GM23338 (cell line): ENCODE measurements around the gene WNT4. TPM values are rescaled to one million over a fixed set of nuclear protein-coding genes. Genes with fewer than 3 reads are reported as not detected.
A peak's percentile ranks its signal among the peaks of the same experiment; 100 is the strongest.

ENCODE experiments used
- ATAC-seq: fragments of 200-7000 bp; cut with Tn5 transposase; 3 replicates; pipeline ENCODE4 v1.9.1; 2020
- DNase-seq: peaks from one replicate; pipeline ENCODE4 v3.0.0-alpha.2; 2015; ENCODE audit warnings: low spot score
- H2AFZ ChIP-seq: fragments of 200-600 bp; sonication (generic); 2 replicates; pipeline ENCODE4 v1.8.0; 2016; ENCODE audit warnings: antibody characterized with exemption, mild to moderate bottlenecking, moderate library complexity
- H3F3A ChIP-seq: fragments of 200-600 bp; sonication (generic); replicated peaks from 2 replicates; pipeline ENCODE4 v1.8.0; 2017; ENCODE audit warnings: antibody characterized with exemption, mixed run types, low read depth
- H3K27ac ChIP-seq: fragments of 200-600 bp; sonication (generic); 2 replicates; pipeline ENCODE4 v1.6.1; 2016; ENCODE audit warnings: low read depth
- H3K27me3 ChIP-seq: fragments of 200-600 bp; sonication (generic); 2 replicates; pipeline ENCODE4 v1.8.0; 2016; ENCODE audit warnings: mild to moderate bottlenecking, mixed run types, moderate library complexity; ENCODE audit not compliant: insufficient read depth
- H3K36me3 ChIP-seq: fragments of 200-600 bp; sonication (generic); 2 replicates; pipeline ENCODE4 v1.8.0; 2016; ENCODE audit warnings: mild to moderate bottlenecking; ENCODE audit not compliant: insufficient read depth
- H3K4me1 ChIP-seq: fragments of 200-600 bp; sonication (generic); 2 replicates; pipeline ENCODE4 v1.8.0; 2016; ENCODE audit warnings: mild to moderate bottlenecking, moderate library complexity; ENCODE audit not compliant: insufficient read depth
- H3K4me2 ChIP-seq: fragments of 200-600 bp; sonication (generic); 2 replicates; pipeline ENCODE4 v1.7.1; 2017; ENCODE audit warnings: mixed run types
- H3K4me3 ChIP-seq: fragments of 200-600 bp; sonication (generic); 2 replicates; pipeline ENCODE4 v1.6.1; 2016; ENCODE audit warnings: mixed run types
- H3K79me2 ChIP-seq: fragments of 200-600 bp; sonication (generic); replicated peaks from 2 replicates; pipeline ENCODE4 v1.8.0; 2017; ENCODE audit warnings: mild to moderate bottlenecking; ENCODE audit not compliant: insufficient read depth
- H3K9me2 ChIP-seq: fragments of 200-600 bp; sonication (generic); 2 replicates; pipeline ENCODE4 v1.8.0; 2017; ENCODE audit not compliant: insufficient read depth
- H4K20me1 ChIP-seq: fragments of 200-600 bp; sonication (generic); replicated peaks from 2 replicates; pipeline ENCODE4 v1.8.0; 2017; ENCODE audit warnings: mild to moderate bottlenecking; ENCODE audit not compliant: insufficient read depth
- H3K27ac Mint-ChIP-seq: 2 replicates; pipeline ENCODE4 v1.8.0; 2020; ENCODE audit warnings: inconsistent platforms, mild to moderate bottlenecking, moderate library complexity, mixed read lengths
- H3K27me3 Mint-ChIP-seq: 3 replicates; pipeline ENCODE4 v1.8.0; 2022; ENCODE audit warnings: low read depth, mild to moderate bottlenecking, moderate library complexity, mixed read lengths, inconsistent platforms; ENCODE audit not compliant: insufficient read depth, poor library complexity
- H3K36me3 Mint-ChIP-seq: 3 replicates; pipeline ENCODE4 v1.8.0; 2021; ENCODE audit warnings: low read depth, mild to moderate bottlenecking, inconsistent platforms, moderate library complexity, mixed read lengths
- H3K4me1 Mint-ChIP-seq: 3 replicates; pipeline ENCODE4 v1.8.0; 2020; ENCODE audit warnings: mild to moderate bottlenecking, inconsistent platforms, mixed read lengths
- H3K4me3 Mint-ChIP-seq: 3 replicates; pipeline ENCODE4 v1.8.0; 2021; ENCODE audit warnings: moderate library complexity, mild to moderate bottlenecking, inconsistent platforms, mixed read lengths
- H3K9me3 Mint-ChIP-seq: 3 replicates; pipeline ENCODE4 v1.8.0; 2020; ENCODE audit warnings: moderate library complexity, mild to moderate bottlenecking, inconsistent platforms, mixed read lengths
- JUNB ChIP-seq: IDR thresholded peaks from one replicate; pipeline ENCODE4 v1.6.1; 2016; ENCODE audit warnings: antibody characterized with exemption; ENCODE audit not compliant: unreplicated experiment
- polyA plus RNA-seq: library from polyadenylated mRNA; unstranded; fragments of >200 nt; fragmentation: Nextera tagmentation; extraction: Ambion mirVana; gene quantifications from 2 replicates; pipeline ENCODE4 v1.2.1, GENCODE V29; 2016
- total RNA-seq: library from RNA; depleted of rRNA; stranded (reverse); fragments of >200 nt; shearing (Covaris generic); gene quantifications from 2 replicates; pipeline ENCODE4 v1.2.3, GENCODE V29; 2014
- TF ChIP-seq, protein P1 (sequence below), 2 experiments: fragments of 200-600 bp in 1 of 2; sonication (generic) in 1 of 2; conservative IDR thresholded peaks; 2 replicates each; pipeline versions ENCODE4 v1.5.1 to v1.6.1; 2016 to 2017; ENCODE audit warnings: antibody characterized with exemption in 2 of 2, low read depth in 2 of 2, mild to moderate bottlenecking in 2 of 2, moderate library complexity in 1 of 2
- TF ChIP-seq, protein P2 (sequence below): IDR thresholded peaks from one replicate; pipeline ENCODE4 v1.6.1; 2018; ENCODE audit warnings: antibody characterized with exemption; ENCODE audit not compliant: unreplicated experiment
- TF ChIP-seq, protein P3 (sequence below): IDR thresholded peaks from 2 replicates; pipeline ENCODE4 v1.6.1; 2016; ENCODE audit warnings: antibody characterized with exemption
- TF ChIP-seq, protein P4 (sequence below): fragments of 250-450 bp; sonication (Bioruptor Pico); IDR thresholded peaks from 2 replicates; pipeline ENCODE4 v1.5.0; 2020; ENCODE audit warnings: mild to moderate bottlenecking, moderate library complexity

WNT4 gene
- total and polyA plus RNA-seq, 2 experiments from 2014 or later: 0.59 to 0.79 TPM

DNA sequence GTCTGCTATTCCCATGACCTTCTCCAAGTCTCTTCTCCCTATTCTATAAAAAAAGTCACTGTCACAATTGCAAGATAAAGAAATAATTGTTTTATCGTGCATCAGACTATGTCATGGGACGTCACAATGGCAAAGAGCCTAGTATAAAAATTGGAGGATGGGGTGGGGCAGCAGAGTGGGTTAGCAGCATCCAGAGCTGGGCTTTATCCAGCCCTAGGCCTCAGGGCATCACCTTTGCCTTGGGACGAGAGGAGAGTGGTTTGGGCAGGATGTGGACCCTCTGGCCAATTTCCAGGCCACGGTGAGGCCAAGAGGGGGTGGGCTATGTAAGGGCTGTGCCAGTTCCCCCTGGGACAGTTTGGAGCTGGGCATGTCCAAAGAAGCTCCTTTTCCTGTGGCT, 25.7 kb downstream of the WNT4 start:
- Histone ChIP-seq H3K27me3 (no peaks in the 10 kb centered on the region), H3F3A (no peaks in the 10 kb centered on the region), H3K9me2 (no peaks in the 10 kb centered on the region), H3K27ac (no peak overlapping the region), H3K4me3 (no peak overlapping the region), H3K36me3 (no peaks in the 10 kb centered on the region), H4K20me1 (peaks cover 19% of the 10 kb centered on the region; the same call in 1 of the 2 replicates), H2AFZ (no peak overlapping the region), H3K4me2 (no peak overlapping the region), H3K79me2 (peaks cover 7% of the 10 kb centered on the region; the same call in 1 of the 2 replicates), H3K4me1 (peaks cover 13% of the 10 kb centered on the region)
- H3K36me3 Mint-ChIP-seq: no peaks in the 10 kb centered on the region; the same call in 2 of the 3 replicates
- H3K4me3 Mint-ChIP-seq: no peak overlapping the region
- H3K27me3 Mint-ChIP-seq: peaks cover 23% of the 10 kb centered on the region
- H3K27ac Mint-ChIP-seq: no peak overlapping the region
- no peak for ATAC-seq
- TF ChIP-seq, protein P1, sequence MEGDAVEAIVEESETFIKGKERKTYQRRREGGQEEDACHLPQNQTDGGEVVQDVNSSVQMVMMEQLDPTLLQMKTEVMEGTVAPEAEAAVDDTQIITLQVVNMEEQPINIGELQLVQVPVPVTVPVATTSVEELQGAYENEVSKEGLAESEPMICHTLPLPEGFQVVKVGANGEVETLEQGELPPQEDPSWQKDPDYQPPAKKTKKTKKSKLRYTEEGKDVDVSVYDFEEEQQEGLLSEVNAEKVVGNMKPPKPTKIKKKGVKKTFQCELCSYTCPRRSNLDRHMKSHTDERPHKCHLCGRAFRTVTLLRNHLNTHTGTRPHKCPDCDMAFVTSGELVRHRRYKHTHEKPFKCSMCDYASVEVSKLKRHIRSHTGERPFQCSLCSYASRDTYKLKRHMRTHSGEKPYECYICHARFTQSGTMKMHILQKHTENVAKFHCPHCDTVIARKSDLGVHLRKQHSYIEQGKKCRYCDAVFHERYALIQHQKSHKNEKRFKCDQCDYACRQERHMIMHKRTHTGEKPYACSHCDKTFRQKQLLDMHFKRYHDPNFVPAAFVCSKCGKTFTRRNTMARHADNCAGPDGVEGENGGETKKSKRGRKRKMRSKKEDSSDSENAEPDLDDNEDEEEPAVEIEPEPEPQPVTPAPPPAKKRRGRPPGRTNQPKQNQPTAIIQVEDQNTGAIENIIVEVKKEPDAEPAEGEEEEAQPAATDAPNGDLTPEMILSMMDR (conservative IDR thresholded peaks at IDR 0.05; ENCODE audit: low read depth in 2 of 2): no peak
- TF ChIP-seq, protein P2, sequence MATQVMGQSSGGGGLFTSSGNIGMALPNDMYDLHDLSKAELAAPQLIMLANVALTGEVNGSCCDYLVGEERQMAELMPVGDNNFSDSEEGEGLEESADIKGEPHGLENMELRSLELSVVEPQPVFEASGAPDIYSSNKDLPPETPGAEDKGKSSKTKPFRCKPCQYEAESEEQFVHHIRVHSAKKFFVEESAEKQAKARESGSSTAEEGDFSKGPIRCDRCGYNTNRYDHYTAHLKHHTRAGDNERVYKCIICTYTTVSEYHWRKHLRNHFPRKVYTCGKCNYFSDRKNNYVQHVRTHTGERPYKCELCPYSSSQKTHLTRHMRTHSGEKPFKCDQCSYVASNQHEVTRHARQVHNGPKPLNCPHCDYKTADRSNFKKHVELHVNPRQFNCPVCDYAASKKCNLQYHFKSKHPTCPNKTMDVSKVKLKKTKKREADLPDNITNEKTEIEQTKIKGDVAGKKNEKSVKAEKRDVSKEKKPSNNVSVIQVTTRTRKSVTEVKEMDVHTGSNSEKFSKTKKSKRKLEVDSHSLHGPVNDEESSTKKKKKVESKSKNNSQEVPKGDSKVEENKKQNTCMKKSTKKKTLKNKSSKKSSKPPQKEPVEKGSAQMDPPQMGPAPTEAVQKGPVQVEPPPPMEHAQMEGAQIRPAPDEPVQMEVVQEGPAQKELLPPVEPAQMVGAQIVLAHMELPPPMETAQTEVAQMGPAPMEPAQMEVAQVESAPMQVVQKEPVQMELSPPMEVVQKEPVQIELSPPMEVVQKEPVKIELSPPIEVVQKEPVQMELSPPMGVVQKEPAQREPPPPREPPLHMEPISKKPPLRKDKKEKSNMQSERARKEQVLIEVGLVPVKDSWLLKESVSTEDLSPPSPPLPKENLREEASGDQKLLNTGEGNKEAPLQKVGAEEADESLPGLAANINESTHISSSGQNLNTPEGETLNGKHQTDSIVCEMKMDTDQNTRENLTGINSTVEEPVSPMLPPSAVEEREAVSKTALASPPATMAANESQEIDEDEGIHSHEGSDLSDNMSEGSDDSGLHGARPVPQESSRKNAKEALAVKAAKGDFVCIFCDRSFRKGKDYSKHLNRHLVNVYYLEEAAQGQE: no peak
- no peak for TF ChIP-seq JUNB
- TF ChIP-seq, protein P3, sequence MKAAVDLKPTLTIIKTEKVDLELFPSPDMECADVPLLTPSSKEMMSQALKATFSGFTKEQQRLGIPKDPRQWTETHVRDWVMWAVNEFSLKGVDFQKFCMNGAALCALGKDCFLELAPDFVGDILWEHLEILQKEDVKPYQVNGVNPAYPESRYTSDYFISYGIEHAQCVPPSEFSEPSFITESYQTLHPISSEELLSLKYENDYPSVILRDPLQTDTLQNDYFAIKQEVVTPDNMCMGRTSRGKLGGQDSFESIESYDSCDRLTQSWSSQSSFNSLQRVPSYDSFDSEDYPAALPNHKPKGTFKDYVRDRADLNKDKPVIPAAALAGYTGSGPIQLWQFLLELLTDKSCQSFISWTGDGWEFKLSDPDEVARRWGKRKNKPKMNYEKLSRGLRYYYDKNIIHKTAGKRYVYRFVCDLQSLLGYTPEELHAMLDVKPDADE: no peak
- DNase-seq: no peak
- no peaks in the 10 kb centered on the region for H3K9me3 Mint-ChIP-seq
- peaks cover 47% of the 10 kb centered on the region for H3K4me1 Mint-ChIP-seq

DNA sequence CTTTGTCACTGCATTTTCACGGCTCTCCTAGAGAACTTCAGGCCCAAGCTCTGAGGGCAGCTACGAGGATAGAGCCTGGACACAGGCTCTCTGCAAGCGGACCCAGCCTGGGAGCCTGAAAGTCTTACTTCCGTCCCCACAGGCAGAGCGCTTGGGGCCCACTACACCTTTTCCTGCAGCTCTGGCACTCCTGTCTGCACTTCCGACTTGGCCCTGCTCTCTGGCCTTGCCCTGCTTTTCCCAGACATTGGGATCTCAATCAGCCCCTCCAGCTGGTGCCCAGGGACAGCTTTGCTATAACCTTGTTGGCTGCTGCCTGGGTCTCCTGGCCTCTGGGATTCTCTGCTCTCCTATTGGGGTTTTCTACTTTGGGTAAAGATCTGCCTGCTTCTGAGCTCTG, 27.6 kb downstream of the WNT4 start:
- Mint-ChIP-seq H3K36me3 (no peaks in the 10 kb centered on the region; the same call in 2 of the 3 replicates), H3K4me1 (peaks cover 31% of the 10 kb centered on the region), H3K27me3 (peaks cover 20% of the 10 kb centered on the region), H3K27ac (peak overlapping the region; percentile 23; the same call in 1 of the 2 replicates), H3K9me3 (no peaks in the 10 kb centered on the region; the same call in 2 of the 3 replicates), H3K4me3 (no peak overlapping the region)
- Histone ChIP-seq H3K4me1 (peaks cover 5% of the 10 kb centered on the region; the same call in 1 of the 2 replicates), H3K36me3 (no peaks in the 10 kb centered on the region), H2AFZ (no peak overlapping the region), H3K27me3 (no peaks in the 10 kb centered on the region), H3K79me2 (peaks cover 12% of the 10 kb centered on the region; the same call in 1 of the 2 replicates), H3K27ac (no peak overlapping the region), H4K20me1 (peaks cover 21% of the 10 kb centered on the region; the same call in 1 of the 2 replicates), H3K9me2 (no peaks in the 10 kb centered on the region), H3K4me3 (no peak overlapping the region), H3K4me2 (no peak overlapping the region), H3F3A (no peaks in the 10 kb centered on the region)
- no peak for ATAC-seq
- no peak for DNase-seq
- TF ChIP-seq, protein P1 (conservative IDR thresholded peaks at IDR 0.05; ENCODE audit: low read depth in 2 of 2): no peak
- TF ChIP-seq, protein P4, sequence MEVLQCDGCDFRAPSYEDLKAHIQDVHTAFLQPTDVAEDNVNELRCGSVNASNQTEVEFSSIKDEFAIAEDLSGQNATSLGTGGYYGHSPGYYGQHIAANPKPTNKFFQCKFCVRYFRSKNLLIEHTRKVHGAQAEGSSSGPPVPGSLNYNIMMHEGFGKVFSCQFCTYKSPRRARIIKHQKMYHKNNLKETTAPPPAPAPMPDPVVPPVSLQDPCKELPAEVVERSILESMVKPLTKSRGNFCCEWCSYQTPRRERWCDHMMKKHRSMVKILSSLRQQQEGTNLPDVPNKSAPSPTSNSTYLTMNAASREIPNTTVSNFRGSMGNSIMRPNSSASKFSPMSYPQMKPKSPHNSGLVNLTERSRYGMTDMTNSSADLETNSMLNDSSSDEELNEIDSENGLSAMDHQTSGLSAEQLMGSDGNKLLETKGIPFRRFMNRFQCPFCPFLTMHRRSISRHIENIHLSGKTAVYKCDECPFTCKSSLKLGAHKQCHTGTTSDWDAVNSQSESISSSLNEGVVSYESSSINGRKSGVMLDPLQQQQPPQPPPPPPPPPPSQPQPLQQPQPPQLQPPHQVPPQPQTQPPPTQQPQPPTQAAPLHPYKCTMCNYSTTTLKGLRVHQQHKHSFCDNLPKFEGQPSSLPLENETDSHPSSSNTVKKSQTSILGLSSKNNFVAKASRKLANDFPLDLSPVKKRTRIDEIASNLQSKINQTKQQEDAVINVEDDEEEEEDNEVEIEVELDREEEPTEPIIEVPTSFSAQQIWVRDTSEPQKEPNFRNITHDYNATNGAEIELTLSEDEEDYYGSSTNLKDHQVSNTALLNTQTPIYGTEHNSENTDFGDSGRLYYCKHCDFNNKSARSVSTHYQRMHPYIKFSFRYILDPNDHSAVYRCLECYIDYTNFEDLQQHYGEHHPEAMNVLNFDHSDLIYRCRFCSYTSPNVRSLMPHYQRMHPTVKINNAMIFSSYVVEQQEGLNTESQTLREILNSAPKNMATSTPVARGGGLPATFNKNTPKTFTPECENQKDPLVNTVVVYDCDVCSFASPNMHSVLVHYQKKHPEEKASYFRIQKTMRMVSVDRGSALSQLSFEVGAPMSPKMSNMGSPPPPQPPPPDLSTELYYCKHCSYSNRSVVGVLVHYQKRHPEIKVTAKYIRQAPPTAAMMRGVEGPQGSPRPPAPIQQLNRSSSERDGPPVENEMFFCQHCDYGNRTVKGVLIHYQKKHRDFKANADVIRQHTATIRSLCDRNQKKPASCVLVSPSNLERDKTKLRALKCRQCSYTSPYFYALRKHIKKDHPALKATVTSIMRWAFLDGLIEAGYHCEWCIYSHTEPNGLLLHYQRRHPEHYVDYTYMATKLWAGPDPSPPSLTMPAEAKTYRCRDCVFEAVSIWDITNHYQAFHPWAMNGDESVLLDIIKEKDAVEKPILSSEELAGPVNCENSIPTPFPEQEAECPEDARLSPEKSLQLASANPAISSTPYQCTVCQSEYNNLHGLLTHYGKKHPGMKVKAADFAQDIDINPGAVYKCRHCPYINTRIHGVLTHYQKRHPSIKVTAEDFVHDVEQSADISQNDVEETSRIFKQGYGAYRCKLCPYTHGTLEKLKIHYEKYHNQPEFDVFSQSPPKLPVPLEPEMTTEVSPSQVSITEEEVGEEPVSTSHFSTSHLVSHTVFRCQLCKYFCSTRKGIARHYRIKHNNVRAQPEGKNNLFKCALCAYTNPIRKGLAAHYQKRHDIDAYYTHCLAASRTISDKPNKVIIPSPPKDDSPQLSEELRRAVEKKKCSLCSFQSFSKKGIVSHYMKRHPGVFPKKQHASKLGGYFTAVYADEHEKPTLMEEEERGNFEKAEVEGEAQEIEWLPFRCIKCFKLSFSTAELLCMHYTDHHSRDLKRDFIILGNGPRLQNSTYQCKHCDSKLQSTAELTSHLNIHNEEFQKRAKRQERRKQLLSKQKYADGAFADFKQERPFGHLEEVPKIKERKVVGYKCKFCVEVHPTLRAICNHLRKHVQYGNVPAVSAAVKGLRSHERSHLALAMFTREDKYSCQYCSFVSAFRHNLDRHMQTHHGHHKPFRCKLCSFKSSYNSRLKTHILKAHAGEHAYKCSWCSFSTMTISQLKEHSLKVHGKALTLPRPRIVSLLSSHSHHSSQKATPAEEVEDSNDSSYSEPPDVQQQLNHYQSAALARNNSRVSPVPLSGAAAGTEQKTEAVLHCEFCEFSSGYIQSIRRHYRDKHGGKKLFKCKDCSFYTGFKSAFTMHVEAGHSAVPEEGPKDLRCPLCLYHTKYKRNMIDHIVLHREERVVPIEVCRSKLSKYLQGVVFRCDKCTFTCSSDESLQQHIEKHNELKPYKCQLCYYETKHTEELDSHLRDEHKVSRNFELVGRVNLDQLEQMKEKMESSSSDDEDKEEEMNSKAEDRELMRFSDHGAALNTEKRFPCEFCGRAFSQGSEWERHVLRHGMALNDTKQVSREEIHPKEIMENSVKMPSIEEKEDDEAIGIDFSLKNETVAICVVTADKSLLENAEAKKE (CRISPR knock-in tag): no peak
